PC-3 (cell line): ENCODE results near the gene UCN2.

Experiments used
- EZH2 ChIP-seq: fragments of 300-600 bp; sonication (generic); IDR thresholded peaks from one replicate; pipeline ENCODE4 v1.6.1; 2017; ENCODE audit warnings: antibody characterized with exemption, mild to moderate bottlenecking, low read length; ENCODE audit not compliant: unreplicated experiment
- EZH2phosphoT487 ChIP-seq: fragments of 300-600 bp; sonication (generic); IDR thresholded peaks from 2 replicates; pipeline ENCODE4 v1.6.1; 2018; ENCODE audit warnings: mild to moderate bottlenecking, antibody characterized with exemption, low read length, borderline replicate concordance
- TF ChIP-seq, protein P1 (sequence below): fragments of 300-600 bp; sonication (generic); conservative IDR thresholded peaks from 2 replicates; pipeline ENCODE4 v1.5.1; 2017; ENCODE audit warnings: antibody characterized with exemption, low read depth, mild to moderate bottlenecking, low read length

DNA sequence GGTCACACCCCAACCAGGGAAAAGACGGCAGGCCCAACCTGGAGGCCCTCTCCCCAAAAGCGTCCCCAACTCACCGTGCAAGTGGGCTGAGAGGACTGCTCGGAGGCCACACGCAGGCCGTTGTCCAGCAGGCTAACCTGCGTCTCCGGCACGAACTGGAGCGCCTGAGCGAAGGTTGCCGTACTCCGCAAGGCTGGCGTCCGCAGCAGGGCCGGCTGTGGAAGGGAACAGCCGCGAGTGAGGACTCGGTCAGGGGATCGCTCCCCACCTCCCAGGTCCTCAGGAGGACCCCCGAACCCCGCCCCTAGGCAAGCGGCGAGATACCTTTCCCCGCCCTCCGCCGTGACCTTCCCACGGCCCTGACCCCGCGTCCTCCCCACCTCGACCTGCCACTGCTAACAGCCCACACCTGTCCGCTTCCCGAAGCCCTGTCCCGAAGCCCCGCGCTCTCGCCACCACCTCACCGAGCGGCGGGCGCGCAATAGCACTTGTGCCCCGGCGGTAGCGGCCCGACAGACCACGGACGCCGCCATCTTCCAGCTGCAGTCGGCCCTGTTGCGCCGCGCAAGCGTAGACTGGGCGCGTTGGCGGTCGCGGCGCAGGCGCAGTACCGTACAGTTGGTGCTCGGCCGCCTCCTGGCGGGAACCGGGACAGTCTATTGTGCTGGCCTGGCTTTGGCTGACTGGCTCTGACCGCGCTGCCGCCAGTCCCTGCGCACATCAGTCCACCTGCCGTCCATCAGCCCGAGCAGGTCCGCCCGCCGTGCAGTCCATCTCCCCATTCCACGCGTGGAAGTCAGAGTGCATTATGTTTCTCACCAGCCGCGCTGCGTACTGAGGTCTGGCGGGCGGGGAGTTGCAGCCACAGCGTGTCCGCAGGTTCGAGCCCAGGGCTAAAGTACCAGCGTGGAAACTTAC is 45.8 kb upstream of the UCN2 start, which contains the start of gene UQCRC1:
- TF ChIP-seq, protein P1, sequence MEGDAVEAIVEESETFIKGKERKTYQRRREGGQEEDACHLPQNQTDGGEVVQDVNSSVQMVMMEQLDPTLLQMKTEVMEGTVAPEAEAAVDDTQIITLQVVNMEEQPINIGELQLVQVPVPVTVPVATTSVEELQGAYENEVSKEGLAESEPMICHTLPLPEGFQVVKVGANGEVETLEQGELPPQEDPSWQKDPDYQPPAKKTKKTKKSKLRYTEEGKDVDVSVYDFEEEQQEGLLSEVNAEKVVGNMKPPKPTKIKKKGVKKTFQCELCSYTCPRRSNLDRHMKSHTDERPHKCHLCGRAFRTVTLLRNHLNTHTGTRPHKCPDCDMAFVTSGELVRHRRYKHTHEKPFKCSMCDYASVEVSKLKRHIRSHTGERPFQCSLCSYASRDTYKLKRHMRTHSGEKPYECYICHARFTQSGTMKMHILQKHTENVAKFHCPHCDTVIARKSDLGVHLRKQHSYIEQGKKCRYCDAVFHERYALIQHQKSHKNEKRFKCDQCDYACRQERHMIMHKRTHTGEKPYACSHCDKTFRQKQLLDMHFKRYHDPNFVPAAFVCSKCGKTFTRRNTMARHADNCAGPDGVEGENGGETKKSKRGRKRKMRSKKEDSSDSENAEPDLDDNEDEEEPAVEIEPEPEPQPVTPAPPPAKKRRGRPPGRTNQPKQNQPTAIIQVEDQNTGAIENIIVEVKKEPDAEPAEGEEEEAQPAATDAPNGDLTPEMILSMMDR, result peak; percentile 70
- TF ChIP-seq EZH2, result no peak
- TF ChIP-seq EZH2phosphoT487, result no peak
